SU-DHL-6 (cell line): ENCODE results near the gene DMBT1.
"Not testable (repeated sequence)": the region's sequence is repeated elsewhere in the genome, so short reads cannot be mapped to it uniquely, and the experiment has no call there.

Experiments used
- H2AFZ ChIP-seq: fragments of 200-600 bp; sonication (generic); 2 replicates; pipeline ENCODE4 v1.6.1; 2014; ENCODE audit warnings: low read depth, mild to moderate bottlenecking, moderate library complexity, mixed read lengths, antibody characterized with exemption, low read length; ENCODE audit not compliant: severe bottlenecking
- H3F3A ChIP-seq: fragments of 200-600 bp; shearing (Covaris generic); 2 replicates; pipeline ENCODE4 v1.6.0; 2016; ENCODE audit warnings: antibody characterized with exemption, mild to moderate bottlenecking; ENCODE audit not compliant: insufficient read depth
- H3K27ac ChIP-seq: fragments of 200-600 bp; sonication (generic); 2 replicates; pipeline ENCODE4 v1.5.1; 2016; ENCODE audit warnings: low read depth, mild to moderate bottlenecking, low read length, moderate library complexity, mixed read lengths
- H3K27me3 ChIP-seq: fragments of 200-600 bp; sonication (generic), shearing (Covaris generic); 2 replicates; pipeline ENCODE4 v1.6.0; 2014; ENCODE audit warnings: mild to moderate bottlenecking, low read length
- H3K36me3 ChIP-seq: fragments of 200-600 bp; sonication (generic); 2 replicates; pipeline ENCODE4 v1.6.1; 2014; ENCODE audit warnings: mild to moderate bottlenecking, low read length, mixed read lengths
- H3K4me2 ChIP-seq: fragments of 300-600, 200-600 bp; shearing (Covaris generic), sonication (generic); 2 replicates; pipeline ENCODE4 v1.6.0; 2014; ENCODE audit warnings: low read length, low read depth, mild to moderate bottlenecking; ENCODE audit not compliant: poor library complexity, severe bottlenecking
- H3K4me3 ChIP-seq: fragments of 200-600 bp; sonication (generic); 2 replicates; pipeline ENCODE4 v1.5.1; 2014; ENCODE audit warnings: antibody characterized with exemption, low read length, mild to moderate bottlenecking, mixed read lengths; ENCODE audit not compliant: insufficient read depth, poor library complexity, severe bottlenecking
- H3K79me2 ChIP-seq: fragments of 200-600 bp; sonication (generic); 2 replicates; pipeline ENCODE4 v1.6.1; 2014; ENCODE audit warnings: mild to moderate bottlenecking, low read length, moderate library complexity; ENCODE audit not compliant: insufficient read depth
- H3K9ac ChIP-seq: fragments of 200-600 bp; sonication (generic); 2 replicates; pipeline ENCODE4 v1.7.0; 2014; ENCODE audit warnings: mild to moderate bottlenecking, low read length
- H3K9me2 ChIP-seq: fragments of 200-600 bp; sonication (generic); replicated peaks from 2 replicates; pipeline ENCODE4 v1.6.1; 2014; ENCODE audit warnings: low read length; ENCODE audit not compliant: insufficient read depth
- H3K9me3 ChIP-seq: fragments of 200-600 bp; sonication (generic); 2 replicates; pipeline ENCODE4 v1.6.1; 2014; ENCODE audit warnings: low read length, mixed read lengths; ENCODE audit not compliant: insufficient read depth
- H4K20me1 ChIP-seq: fragments of 200-600 bp; sonication (generic); 2 replicates; pipeline ENCODE4 v1.6.1; 2014; ENCODE audit warnings: low read depth, mild to moderate bottlenecking, antibody characterized with exemption, low read length, moderate library complexity, mixed read lengths
- EZH2phosphoT487 ChIP-seq: fragments of 200-600 bp; sonication (generic), shearing (Covaris generic); conservative IDR thresholded peaks from 2 replicates; pipeline ENCODE4 v1.6.1; 2018; ENCODE audit warnings: mild to moderate bottlenecking, antibody characterized with exemption, low read length, moderate library complexity, mixed read lengths
- TF ChIP-seq, protein P1 (sequence below): fragments of 200-600 bp; sonication (generic); IDR thresholded peaks from one replicate; pipeline ENCODE4 v1.5.1; 2017; ENCODE audit warnings: antibody characterized with exemption, mild to moderate bottlenecking, low read length, moderate library complexity; ENCODE audit not compliant: insufficient read depth, poor library complexity, severe bottlenecking

Gene DMBT1

DNA sequence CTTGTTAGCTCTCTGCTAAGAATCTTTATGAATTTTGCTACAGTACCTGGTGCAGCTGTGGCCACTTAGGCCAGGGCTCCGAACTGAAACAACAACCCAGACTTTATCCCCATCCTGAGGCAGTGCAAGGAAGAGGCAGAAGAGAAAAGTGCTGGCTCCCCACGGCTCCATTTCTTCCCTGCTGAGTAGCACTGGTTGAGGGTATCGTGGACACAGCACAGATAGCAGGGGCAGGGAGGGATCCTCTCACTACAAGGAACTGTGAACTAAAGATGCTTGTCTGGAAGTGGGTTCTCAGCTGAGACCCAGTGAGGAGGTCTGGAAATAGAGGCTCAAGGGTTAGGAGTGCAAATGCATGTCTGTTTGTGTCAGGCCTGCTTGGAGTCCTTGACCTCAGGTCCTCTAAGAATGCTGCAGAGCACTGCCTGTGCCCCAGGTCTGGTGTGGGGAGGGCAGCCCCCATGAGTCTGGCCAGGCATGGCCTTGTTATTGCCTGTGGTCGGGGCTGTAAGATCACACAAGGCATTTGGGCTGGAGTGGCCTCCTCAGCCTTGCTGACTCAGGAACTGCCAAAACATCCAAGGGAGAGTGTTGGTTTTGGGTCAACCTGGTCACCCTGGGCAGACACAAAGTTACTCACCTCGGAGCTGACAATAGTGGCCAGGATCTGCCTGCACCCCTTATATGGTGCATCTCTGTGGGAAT, 58.1 kb downstream of the DMBT1 start:
- Histone ChIP-seq H3K4me2 (no peak overlapping the region), H3K9me2 (no peaks in the 10 kb centered on the region), H4K20me1 (no peaks in the 10 kb centered on the region), H3K27ac (no peak overlapping the region), H3K9me3 (no peaks in the 10 kb centered on the region), H3F3A (no peaks in the 10 kb centered on the region), H3K9ac (no peak overlapping the region), H3K79me2 (no peaks in the 10 kb centered on the region), H3K27me3 (no peaks in the 10 kb centered on the region), H3K36me3 (no peaks in the 10 kb centered on the region), H2AFZ (no peak overlapping the region), H3K4me3 (no peak overlapping the region)
- TF ChIP-seq, protein P1, sequence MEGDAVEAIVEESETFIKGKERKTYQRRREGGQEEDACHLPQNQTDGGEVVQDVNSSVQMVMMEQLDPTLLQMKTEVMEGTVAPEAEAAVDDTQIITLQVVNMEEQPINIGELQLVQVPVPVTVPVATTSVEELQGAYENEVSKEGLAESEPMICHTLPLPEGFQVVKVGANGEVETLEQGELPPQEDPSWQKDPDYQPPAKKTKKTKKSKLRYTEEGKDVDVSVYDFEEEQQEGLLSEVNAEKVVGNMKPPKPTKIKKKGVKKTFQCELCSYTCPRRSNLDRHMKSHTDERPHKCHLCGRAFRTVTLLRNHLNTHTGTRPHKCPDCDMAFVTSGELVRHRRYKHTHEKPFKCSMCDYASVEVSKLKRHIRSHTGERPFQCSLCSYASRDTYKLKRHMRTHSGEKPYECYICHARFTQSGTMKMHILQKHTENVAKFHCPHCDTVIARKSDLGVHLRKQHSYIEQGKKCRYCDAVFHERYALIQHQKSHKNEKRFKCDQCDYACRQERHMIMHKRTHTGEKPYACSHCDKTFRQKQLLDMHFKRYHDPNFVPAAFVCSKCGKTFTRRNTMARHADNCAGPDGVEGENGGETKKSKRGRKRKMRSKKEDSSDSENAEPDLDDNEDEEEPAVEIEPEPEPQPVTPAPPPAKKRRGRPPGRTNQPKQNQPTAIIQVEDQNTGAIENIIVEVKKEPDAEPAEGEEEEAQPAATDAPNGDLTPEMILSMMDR, result no peak
- no peak for TF ChIP-seq EZH2phosphoT487

DNA sequence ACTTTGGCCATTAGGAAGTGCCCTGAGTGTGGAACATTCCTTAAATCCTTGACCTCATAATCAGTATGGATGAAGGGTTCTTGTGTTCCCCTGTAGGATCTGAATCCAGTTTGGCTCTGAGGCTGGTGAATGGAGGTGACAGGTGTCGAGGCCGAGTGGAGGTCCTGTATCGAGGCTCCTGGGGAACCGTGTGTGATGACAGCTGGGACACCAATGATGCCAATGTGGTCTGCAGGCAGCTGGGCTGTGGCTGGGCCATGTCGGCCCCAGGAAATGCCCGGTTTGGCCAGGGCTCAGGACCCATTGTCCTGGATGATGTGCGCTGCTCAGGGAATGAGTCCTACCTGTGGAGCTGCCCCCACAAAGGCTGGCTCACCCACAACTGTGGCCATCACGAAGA, 60.4 kb downstream of the DMBT1 start:
- H3F3A ChIP-seq, result not testable (repeated sequence)

DNA sequence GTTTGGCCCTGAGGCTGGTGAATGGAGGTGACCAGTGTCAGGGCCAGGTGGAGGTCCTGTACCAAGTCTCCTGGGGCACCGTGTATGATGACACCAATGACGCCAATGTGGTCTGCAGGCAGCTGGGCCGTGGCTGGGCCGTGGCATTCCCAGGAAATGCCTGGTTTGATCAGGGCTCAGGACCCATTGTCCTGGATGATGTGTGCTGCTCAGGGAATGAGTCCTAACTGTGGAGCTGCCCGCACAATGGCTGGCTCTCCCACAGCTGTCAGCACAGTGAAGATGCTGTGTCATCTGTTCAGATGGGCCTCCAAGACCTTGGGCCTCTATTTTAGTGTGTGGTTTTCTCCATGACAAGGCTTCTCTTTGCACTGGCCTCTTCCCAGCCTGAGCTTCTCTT, 64.0 kb downstream of the DMBT1 start:
- H3K9me2 ChIP-seq, result no peaks in the 10 kb centered on the region
- no peaks in the 10 kb centered on the region for H3K79me2 ChIP-seq
- H3K36me3 ChIP-seq, result no peaks in the 10 kb centered on the region
- no peak overlapping the region for H2AFZ ChIP-seq
- no peaks in the 10 kb centered on the region for H4K20me1 ChIP-seq
- H3K9me3 ChIP-seq, result no peaks in the 10 kb centered on the region
- no peaks in the 10 kb centered on the region for H3K27me3 ChIP-seq
- no peak overlapping the region for H3K4me3 ChIP-seq
- TF ChIP-seq EZH2phosphoT487, result no peak
- TF ChIP-seq, protein P1, result no peak
- H3K4me2 ChIP-seq, result no peak overlapping the region
- no peaks in the 10 kb centered on the region for H3F3A ChIP-seq
- H3K27ac ChIP-seq, result no peak overlapping the region
- H3K9ac ChIP-seq, result no peak overlapping the region

More for the DNA sequence above, 60.4 kb downstream of the DMBT1 start:
- H2AFZ ChIP-seq, H3K79me2 ChIP-seq, H3K27me3 ChIP-seq, H3K4me3 ChIP-seq, H3K9ac ChIP-seq, H4K20me1 ChIP-seq, H3K27ac ChIP-seq, H3K9me3 ChIP-seq, H3K36me3 ChIP-seq, H3K9me2 ChIP-seq, H3K4me2 ChIP-seq: not testable (repeated sequence)

DNA sequence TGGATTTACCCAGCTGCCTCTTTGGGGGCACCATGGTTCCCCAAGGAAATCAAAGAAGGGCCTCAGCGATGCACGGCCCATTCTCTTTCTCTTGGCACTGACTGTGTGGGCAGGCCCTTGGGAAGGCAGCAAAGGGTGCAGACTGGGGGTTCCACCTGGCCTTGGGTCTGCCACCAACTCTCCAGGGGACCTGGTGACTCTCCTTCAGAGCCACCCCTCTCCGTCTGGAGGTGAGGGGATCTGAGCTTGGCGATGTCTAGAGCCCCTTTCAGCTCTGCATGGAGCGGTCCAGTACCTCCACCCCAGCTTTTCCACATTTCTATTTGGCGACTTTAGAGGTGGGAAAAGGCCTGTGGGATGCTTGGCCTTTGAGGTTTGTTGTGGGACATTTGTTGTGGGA, 70.0 kb downstream of the DMBT1 start:
- H2AFZ ChIP-seq, result no peak overlapping the region

More for the DNA sequence above, 70.0 kb downstream of the DMBT1 start:
- H3K4me2 ChIP-seq, result no peak overlapping the region
- H3K9me2 ChIP-seq, result no peaks in the 10 kb centered on the region
- no peaks in the 10 kb centered on the region for H3K79me2 ChIP-seq
- no peaks in the 10 kb centered on the region for H4K20me1 ChIP-seq
- no peaks in the 10 kb centered on the region for H3K9me3 ChIP-seq
- no peak overlapping the region for H3K27ac ChIP-seq
- H3K36me3 ChIP-seq, result no peaks in the 10 kb centered on the region
- no peak for TF ChIP-seq EZH2phosphoT487
- TF ChIP-seq, protein P1, result no peak
- H3K9ac ChIP-seq, result no peak overlapping the region
- no peaks in the 10 kb centered on the region for H3F3A ChIP-seq
- H3K4me3 ChIP-seq, result no peak overlapping the region
- H3K27me3 ChIP-seq, result no peaks in the 10 kb centered on the region
